Gastroesophageal sphincter (tissue), 3 donors: Measurements from ENCODE around the gene ARHGAP42.

Experiments
- CTCF ChIP-seq, 4 experiments: fragments of 200-600 bp in 2 of 4; fragments of 450-650 bp in 2 of 4; sonication (generic) in 1 of 4; IDR thresholded peaks; one replicate each; pipeline ENCODE4 v1.5.1; 2017 to 2019; ENCODE audit warnings: antibody characterized with exemption in 4 of 4, mild to moderate bottlenecking in 2 of 4, moderate library complexity in 2 of 4
- EP300 ChIP-seq: sonication (generic); formaldehyde crosslinking; IDR thresholded peaks from one replicate; pipeline ENCODE4 v1.6.1; 2017; ENCODE audit warnings: antibody characterized with exemption, mild to moderate bottlenecking
- POLR2A ChIP-seq, 2 donors: fragments of 450-650 bp; IDR thresholded peaks; one replicate each; pipeline ENCODE4 v1.6.1; 2017; ENCODE audit warnings: antibody characterized with exemption in 2 of 2, mild to moderate bottlenecking in 2 of 2, moderate library complexity in 1 of 2
- POLR2AphosphoS5 ChIP-seq: sonication (generic); formaldehyde crosslinking; IDR thresholded peaks from one replicate; pipeline ENCODE4 v1.6.1; 2017; ENCODE audit warnings: antibody characterized with exemption

- TF ChIP-seq CTCF (IDR thresholded peaks at IDR 0.05) (no peak), EP300 (no peak), POLR2A (IDR thresholded peaks at IDR 0.05) (no peak), POLR2AphosphoS5 (no peak)
Observed at GRCh38 chr11:100691896-100692653, 5.0 kb downstream of the ARHGAP42 start.
